CD8-positive, alpha-beta memory T cell (primary cell): ENCODE results near the gene TMEM131L. TPM values are rescaled to one million over a fixed set of nuclear protein-coding genes. Genes with fewer than 3 reads are reported as not detected.

ENCODE experiments used
- CTCF ChIA-PET: fragments of 350-600 bp; sonication (Branson Sonifier 250); formaldehyde crosslinking; loops from one replicate; lab custom pipeline; 2021; ENCODE audit warnings: antibody characterized with exemption; lab: Charles Lee
- POLR2A ChIA-PET: fragments of 350-600 bp; sonication (Branson Sonifier 250); formaldehyde crosslinking; loops from one replicate; lab custom pipeline; 2021; ENCODE audit warnings: antibody characterized with exemption; lab: Charles Lee
- DNase-seq, 5 donors: peaks; one replicate each; pipeline versions ENCODE4 v3.0.0 to v3.0.0-alpha.2; 2020 to 2022; ENCODE audit warnings: mixed read lengths in 1 of 5
- H3K27ac ChIP-seq: one replicate; pipeline ENCODE4 v1.7.0; 2013; ENCODE audit warnings: low read depth, mild to moderate bottlenecking, low read length, moderate library complexity
- H3K27me3 ChIP-seq: 2 replicates; pipeline ENCODE4 v1.7.0; 2013; ENCODE audit warnings: low read length, mild to moderate bottlenecking; ENCODE audit not compliant: insufficient read depth, poor library complexity, severe bottlenecking
- H3K36me3 ChIP-seq: 2 replicates; pipeline ENCODE4 v1.7.0; 2013; ENCODE audit warnings: mild to moderate bottlenecking, low read length, moderate library complexity; ENCODE audit not compliant: insufficient read depth
- H3K4me1 ChIP-seq: 2 replicates; pipeline ENCODE4 v1.7.0; 2013; ENCODE audit warnings: mild to moderate bottlenecking, low read length, moderate library complexity; ENCODE audit not compliant: insufficient read depth
- H3K4me3 ChIP-seq: 2 replicates; pipeline ENCODE4 v1.7.0; 2013; ENCODE audit warnings: mild to moderate bottlenecking, low read length
- H3K9me3 ChIP-seq: 2 replicates; pipeline ENCODE4 v1.7.0; 2013; ENCODE audit warnings: mild to moderate bottlenecking, low read length
- H3K27ac Mint-ChIP-seq, 8 donors: one replicate each; pipeline ENCODE4 v1.8.0; 2020 to 2021; ENCODE audit warnings: mixed read lengths in 8 of 8, mild to moderate bottlenecking in 6 of 8, inconsistent platforms in 3 of 8, moderate library complexity in 3 of 8
- H3K27me3 Mint-ChIP-seq, 2 donors: one replicate each; pipeline ENCODE4 v1.8.0; 2020 to 2021; ENCODE audit warnings: mixed read lengths in 2 of 2, mild to moderate bottlenecking in 1 of 2, moderate library complexity in 1 of 2
- H3K36me3 Mint-ChIP-seq, 3 donors: one replicate each; pipeline ENCODE4 v1.8.0; 2020 to 2021; ENCODE audit warnings: mixed read lengths in 3 of 3, inconsistent platforms in 1 of 3, mild to moderate bottlenecking in 1 of 3
- H3K4me1 Mint-ChIP-seq, 3 donors: one replicate each; pipeline ENCODE4 v1.8.0; 2020 to 2021; ENCODE audit warnings: mixed read lengths in 3 of 3, inconsistent platforms in 1 of 3, mild to moderate bottlenecking in 1 of 3
- H3K4me3 Mint-ChIP-seq, 7 donors: one replicate each; pipeline ENCODE4 v1.8.0; 2020 to 2021; ENCODE audit warnings: mixed read lengths in 7 of 7, mild to moderate bottlenecking in 6 of 7, moderate library complexity in 4 of 7, inconsistent platforms in 2 of 7
- H3K9me3 Mint-ChIP-seq, 5 donors: one replicate each; pipeline ENCODE4 v1.8.0; 2020 to 2022; ENCODE audit warnings: mixed read lengths in 5 of 5, mild to moderate bottlenecking in 3 of 5, moderate library complexity in 2 of 5, inconsistent platforms in 1 of 5
- polyA plus RNA-seq: library from polyadenylated mRNA; unstranded; fragments of 300-500 nt; fragmentation: Illumina TruSeq; gene quantifications from one replicate; pipeline ENCODE4 v1.2.3, GENCODE V29; 2021
- total RNA-seq, 2 experiments: library from RNA; stranded (reverse); gene quantifications; one replicate each; pipeline ENCODE4 v1.2.3, GENCODE V29; 2021

The TMEM131L gene
- total and polyA plus RNA-seq, 3 experiments from 2014 or later, result 28.1 to 29.6 (median 28.6) TPM

GRCh38 chr4:153638999-153639398 lies 172.8 kb downstream of the TMEM131L start:
- Histone ChIP-seq H3K27ac (no peak overlapping the region), H3K9me3 (no peaks in the 10 kb centered on the region), H3K27me3 (no peaks in the 10 kb centered on the region), H3K4me3 (no peak overlapping the region), H3K4me1 (no peaks in the 10 kb centered on the region), H3K36me3 (peaks cover 19% of the 10 kb centered on the region)
- peaks cover 16 to 40% (median 29%) of the 10 kb centered on the region in 3 donors for H3K36me3 Mint-ChIP-seq
- ChIA-PET CTCF (interaction anchor here (1.0 to 1.2 kb wide), 3 partner anchors 10 to 554 kb away, joined by 3 read pairs; no protein-coding TSS in a partner anchor), POLR2A (no interaction called here)
- H3K4me3 Mint-ChIP-seq, result no peak overlapping the region
- H3K27ac Mint-ChIP-seq, result peak overlapping the region in 1 of 8 donors; percentile 51
- H3K4me1 Mint-ChIP-seq, result peaks cover 4 to 8% (median 6%) of the 10 kb centered on the region in 3 donors
- H3K27me3 Mint-ChIP-seq, result peaks cover 0 to 2% of the 10 kb centered on the region in 2 donors
- DNase-seq, result no peak
- H3K9me3 Mint-ChIP-seq, result no peaks in the 10 kb centered on the region

- H3K27me3 ChIP-seq, result no peaks in the 10 kb centered on the region
- ChIA-PET POLR2A (no interaction called here), CTCF (interaction anchor here (1.0 to 1.2 kb wide), 3 partner anchors 9 to 555 kb away, joined by 3 read pairs; no protein-coding TSS in a partner anchor)
- Mint-ChIP-seq H3K9me3 (no peaks in the 10 kb centered on the region), H3K4me3 (no peak overlapping the region), H3K4me1 (peaks cover 4 to 8% (median 6%) of the 10 kb centered on the region in 3 donors), H3K27ac (peak overlapping the region in 4 of 8 donors; percentile 17 to 51 (median 44)), H3K27me3 (peaks cover 0 to 2% of the 10 kb centered on the region in 2 donors), H3K36me3 (peaks cover 9 to 29% (median 21%) of the 10 kb centered on the region in 3 donors)
- no peak overlapping the region for H3K4me3 ChIP-seq
- H3K9me3 ChIP-seq, result no peaks in the 10 kb centered on the region
- DNase-seq, result no peak
- H3K36me3 ChIP-seq, result peaks cover 8% of the 10 kb centered on the region
- H3K27ac ChIP-seq, result no peak overlapping the region
- H3K4me1 ChIP-seq, result no peaks in the 10 kb centered on the region
Observed at GRCh38 chr4:153639833-153640802, 174.0 kb downstream of the TMEM131L start.

- POLR2A ChIA-PET, result no interaction called here
- Mint-ChIP-seq H3K27ac (no peak overlapping the region), H3K27me3 (peaks cover 0 to 2% of the 10 kb centered on the region in 2 donors), H3K4me1 (peaks cover 4 to 8% (median 6%) of the 10 kb centered on the region in 3 donors), H3K4me3 (no peak overlapping the region), H3K36me3 (peaks cover under 1 to 15% (median 8%) of the 10 kb centered on the region in 3 donors), H3K9me3 (no peaks in the 10 kb centered on the region)
- no peak overlapping the region for H3K4me3 ChIP-seq
- no peaks in the 10 kb centered on the region for H3K27me3 ChIP-seq
- no peaks in the 10 kb centered on the region for H3K36me3 ChIP-seq
- CTCF ChIA-PET, result interaction anchor here (4.0 kb wide), 1 partner anchor 208 kb away, joined by 15 read pairs; no protein-coding TSS in a partner anchor
- no peak overlapping the region for H3K27ac ChIP-seq
- no peak for DNase-seq
- H3K9me3 ChIP-seq, result no peaks in the 10 kb centered on the region
- H3K4me1 ChIP-seq, result no peaks in the 10 kb centered on the region
Observed at GRCh38 chr4:153641532-153641931, 175.4 kb downstream of the TMEM131L start.

GRCh38 chr4:153643406-153644383 lies 177.5 kb downstream of the TMEM131L start:
- peak in 2 of 5 donors; percentile 44 to 60 for DNase-seq
- peaks cover 0 to 2% of the 10 kb centered on the region in 2 donors for H3K27me3 Mint-ChIP-seq

GRCh38 chr4:153645183-153645582 lies 179.0 kb downstream of the TMEM131L start:
- Mint-ChIP-seq H3K4me1 (peaks cover 2 to 8% (median 6%) of the 10 kb centered on the region in 3 donors), H3K27me3 (no peaks in the 10 kb centered on the region), H3K27ac (no peak overlapping the region), H3K4me3 (no peak overlapping the region), H3K9me3 (no peaks in the 10 kb centered on the region), H3K36me3 (no peaks in the 10 kb centered on the region)
- Histone ChIP-seq H3K27me3 (no peaks in the 10 kb centered on the region), H3K4me1 (peaks cover 4% of the 10 kb centered on the region), H3K36me3 (no peaks in the 10 kb centered on the region), H3K27ac (no peak overlapping the region), H3K4me3 (no peak overlapping the region), H3K9me3 (no peaks in the 10 kb centered on the region)
- DNase-seq, result no peak
- CTCF ChIA-PET, result interaction anchor here (0.9 to 4.0 kb wide), 3 partner anchors 11 to 517 kb away, joined by 3 to 21 read pairs (median 15); no protein-coding TSS in a partner anchor
- POLR2A ChIA-PET, result no interaction called here

More at GRCh38 chr4:153643406-153644383, 177.5 kb downstream of the TMEM131L start:
- Mint-ChIP-seq H3K36me3 (no peaks in the 10 kb centered on the region), H3K4me3 (peak overlapping the region in 2 of 7 donors; percentile 7 to 9), H3K4me1 (peaks cover 4 to 8% (median 6%) of the 10 kb centered on the region in 3 donors), H3K9me3 (no peaks in the 10 kb centered on the region), H3K27ac (peak overlapping the region in 3 of 8 donors; percentile 5 to 41 (median 15))
- POLR2A ChIA-PET, result no interaction called here
- Histone ChIP-seq H3K27me3 (no peaks in the 10 kb centered on the region), H3K9me3 (no peaks in the 10 kb centered on the region), H3K4me3 (no peak overlapping the region), H3K36me3 (no peaks in the 10 kb centered on the region), H3K27ac (no peak overlapping the region), H3K4me1 (peaks cover 4% of the 10 kb centered on the region)
- CTCF ChIA-PET, result interaction anchor here (0.7 to 4.0 kb wide), 19 partner anchors 8 to 560 kb away, joined by 3 to 21 read pairs (median 4); partner anchors contain the start of gene MND1

GRCh38 chr4:153646261-153646660 lies 180.1 kb downstream of the TMEM131L start:
- Mint-ChIP-seq H3K4me1 (peaks cover 5 to 13% (median 12%) of the 10 kb centered on the region in 3 donors), H3K9me3 (no peaks in the 10 kb centered on the region), H3K27ac (no peak overlapping the region), H3K27me3 (no peaks in the 10 kb centered on the region), H3K36me3 (no peaks in the 10 kb centered on the region), H3K4me3 (no peak overlapping the region)
- POLR2A ChIA-PET, result no interaction called here
- no peak for DNase-seq
- no peaks in the 10 kb centered on the region for H3K36me3 ChIP-seq
- H3K27me3 ChIP-seq, result no peaks in the 10 kb centered on the region
- no peak overlapping the region for H3K4me3 ChIP-seq
- CTCF ChIA-PET, result interaction anchor here (0.9 kb wide), 1 partner anchor 12 kb away, joined by 3 read pairs; no protein-coding TSS in a partner anchor
- no peaks in the 10 kb centered on the region for H3K9me3 ChIP-seq
- peaks cover 9% of the 10 kb centered on the region for H3K4me1 ChIP-seq
- no peak overlapping the region for H3K27ac ChIP-seq

- CTCF ChIA-PET, result interaction anchor here (0.7 to 1.9 kb wide), 3 partner anchors 13 to 217 kb away, joined by 3 to 4 read pairs (median 4); no protein-coding TSS in a partner anchor
- Histone ChIP-seq H3K4me1 (peaks cover 16% of the 10 kb centered on the region), H3K9me3 (no peaks in the 10 kb centered on the region), H3K27me3 (no peaks in the 10 kb centered on the region), H3K27ac (no peak overlapping the region), H3K36me3 (no peaks in the 10 kb centered on the region), H3K4me3 (no peak overlapping the region)
- H3K9me3 Mint-ChIP-seq, result no peaks in the 10 kb centered on the region
- peaks cover 12 to 21% (median 19%) of the 10 kb centered on the region in 3 donors for H3K4me1 Mint-ChIP-seq
- DNase-seq, result no peak
- H3K36me3 Mint-ChIP-seq, result no peaks in the 10 kb centered on the region
- H3K27me3 Mint-ChIP-seq, result no peaks in the 10 kb centered on the region
- no peak overlapping the region for H3K4me3 Mint-ChIP-seq
- POLR2A ChIA-PET, result no interaction called here
- peak overlapping the region in 1 of 8 donors; percentile 15 for H3K27ac Mint-ChIP-seq
Observed at GRCh38 chr4:153646978-153647377, 180.8 kb downstream of the TMEM131L start.
